ENCODE results near the gene TMCC2. TPM values are rescaled to one million over a fixed set of nuclear protein-coding genes. Genes with fewer than 3 reads are reported as not detected.
A peak's percentile ranks its signal among the peaks of the same experiment; 100 is the strongest.
"Not testable (repeated sequence)": the region's sequence is repeated elsewhere in the genome, so short reads cannot be mapped to it uniquely, and the experiment has no call there.

Gene TMCC2
- total RNA-seq, 1 experiment from 2014 or later: 3.1 TPM

DNA sequence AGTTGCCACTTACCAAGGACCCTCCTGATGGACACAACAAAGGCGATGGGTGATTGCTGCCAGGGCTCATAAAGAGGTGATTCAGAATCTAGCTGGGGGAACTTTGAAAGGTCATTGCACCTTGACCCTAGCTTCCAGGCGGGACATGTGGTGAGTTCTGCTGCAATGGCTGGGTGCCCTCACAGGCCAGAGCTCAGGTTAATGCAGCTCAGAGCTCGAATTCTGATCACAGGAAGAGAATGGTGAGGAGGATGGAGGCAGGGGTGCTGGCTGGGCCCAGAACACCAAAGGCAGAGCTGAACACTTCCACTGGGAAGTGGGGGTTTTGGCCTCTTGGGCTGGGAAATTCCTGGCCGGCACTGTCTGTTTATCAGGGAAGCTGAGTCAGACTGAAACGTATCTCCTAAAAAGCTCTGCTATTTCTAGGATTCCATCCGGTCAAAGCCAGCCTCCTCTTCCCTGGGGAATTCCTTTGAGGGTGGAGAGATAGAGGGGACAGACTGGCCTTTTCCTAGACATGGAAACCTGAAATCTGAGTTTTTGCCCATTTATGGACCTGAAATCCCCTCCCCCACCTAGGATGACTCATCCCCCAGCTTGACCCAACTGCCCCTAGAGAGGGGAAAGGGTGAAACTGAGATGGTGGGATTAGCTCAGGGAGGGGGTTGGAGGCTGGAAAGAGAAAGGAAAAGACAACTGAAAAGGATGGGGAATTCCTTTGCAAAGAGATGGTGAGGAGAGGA lies 66.6 kb downstream of the TMCC2 start:
- intact Hi-C loops (cut with micrococcal nuclease; ENCODE audit: unreplicated experiment) (no loop called here), in situ Hi-C loops (cut with HindIII; ENCODE audit: low pct_unique_long_range_greater_than_20kb, low sequenced_read_pairs) (no loop called here)
- Histone ChIP-seq H3K4me3 (ENCODE audit: low read depth in 2 of 2, low read length in 2 of 2) (no peak overlapping the region; a peak in 1 of 4 replicates), H3K36me3 (ENCODE audit: control insufficient read depth, insufficient read depth, low read length) (no peaks in the 10 kb centered on the region), H3K9me3 (ENCODE audit: control insufficient read depth, insufficient read depth, low read depth, low read length) (no peaks in the 10 kb centered on the region), H3K4me1 (ENCODE audit: control insufficient read depth, insufficient read depth, low read length) (peaks cover 42% of the 10 kb centered on the region), H3K27ac (ENCODE audit: low read length) (peak overlapping the region; percentile 86), H3K27me3 (ENCODE audit: control insufficient read depth, insufficient read depth, low read length) (no peaks in the 10 kb centered on the region)
- TF ChIP-seq, protein P1, sequence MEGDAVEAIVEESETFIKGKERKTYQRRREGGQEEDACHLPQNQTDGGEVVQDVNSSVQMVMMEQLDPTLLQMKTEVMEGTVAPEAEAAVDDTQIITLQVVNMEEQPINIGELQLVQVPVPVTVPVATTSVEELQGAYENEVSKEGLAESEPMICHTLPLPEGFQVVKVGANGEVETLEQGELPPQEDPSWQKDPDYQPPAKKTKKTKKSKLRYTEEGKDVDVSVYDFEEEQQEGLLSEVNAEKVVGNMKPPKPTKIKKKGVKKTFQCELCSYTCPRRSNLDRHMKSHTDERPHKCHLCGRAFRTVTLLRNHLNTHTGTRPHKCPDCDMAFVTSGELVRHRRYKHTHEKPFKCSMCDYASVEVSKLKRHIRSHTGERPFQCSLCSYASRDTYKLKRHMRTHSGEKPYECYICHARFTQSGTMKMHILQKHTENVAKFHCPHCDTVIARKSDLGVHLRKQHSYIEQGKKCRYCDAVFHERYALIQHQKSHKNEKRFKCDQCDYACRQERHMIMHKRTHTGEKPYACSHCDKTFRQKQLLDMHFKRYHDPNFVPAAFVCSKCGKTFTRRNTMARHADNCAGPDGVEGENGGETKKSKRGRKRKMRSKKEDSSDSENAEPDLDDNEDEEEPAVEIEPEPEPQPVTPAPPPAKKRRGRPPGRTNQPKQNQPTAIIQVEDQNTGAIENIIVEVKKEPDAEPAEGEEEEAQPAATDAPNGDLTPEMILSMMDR (IDR thresholded peaks at IDR 0.05): no peak
- TF ChIP-seq POLR2AphosphoS5 (IDR thresholded peaks at IDR 0.05; ENCODE audit: low read depth, low read length): peak; percentile 15; the same call in 1 of the 2 replicates
- peak; percentile 64 for ATAC-seq
- BruUV-seq (replicated peaks): no TSS peak
- ChIA-PET POLR2A (interaction anchor here (0.7 kb wide), 1 partner anchor 482 kb away, joined by 3 read pairs; no protein-coding TSS in a partner anchor), CTCF (interaction anchor here (0.8 kb wide), 2 partner anchors 21 to 36 kb away, joined by 3 to 5 read pairs; no protein-coding TSS in a partner anchor)
- DNase-seq (ENCODE audit: low read depth, low spot score): peak; percentile 61

DNA sequence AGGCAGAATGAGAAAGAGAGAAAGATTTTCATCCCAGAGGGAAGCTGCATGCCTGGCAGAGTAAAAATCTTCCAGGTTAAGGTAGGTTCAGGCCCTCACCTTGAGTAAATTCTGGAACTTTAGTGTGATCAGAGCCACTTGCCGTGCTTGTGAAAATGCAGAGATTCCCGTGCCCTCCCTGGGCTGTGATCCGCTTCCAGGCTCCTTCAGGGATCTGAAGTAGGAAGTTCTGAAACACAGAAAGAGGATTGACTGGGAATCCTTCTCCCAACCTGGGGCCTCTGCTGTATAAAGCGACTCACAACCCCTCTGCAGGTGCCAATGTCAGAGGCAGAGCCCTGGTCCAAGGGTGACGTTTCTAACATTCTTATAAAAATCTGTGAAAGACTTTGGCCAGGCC lies 67.2 kb downstream of the TMCC2 start:
- POLR2A ChIA-PET: interaction anchor here (0.7 kb wide), 1 partner anchor 483 kb away, joined by 3 read pairs; no protein-coding TSS in a partner anchor
- no TSS peak for BruUV-seq (replicated peaks)
- CTCF ChIA-PET: interaction anchor here (0.8 kb wide), 1 partner anchor 21 kb away, joined by 5 read pairs; no protein-coding TSS in a partner anchor
- no peaks in the 10 kb centered on the region for H3K9me3 ChIP-seq (ENCODE audit: control insufficient read depth, insufficient read depth, low read depth, low read length)
- H3K27me3 ChIP-seq (ENCODE audit: control insufficient read depth, insufficient read depth, low read length): no peaks in the 10 kb centered on the region
- no peak for DNase-seq (ENCODE audit: low read depth, low spot score)
- H3K4me3 ChIP-seq (ENCODE audit: low read depth in 2 of 2, low read length in 2 of 2): no peak overlapping the region; a peak in 1 of 4 replicates
- peaks cover 46% of the 10 kb centered on the region for H3K4me1 ChIP-seq (ENCODE audit: control insufficient read depth, insufficient read depth, low read length)
- ATAC-seq: no peak
- intact Hi-C loops (cut with micrococcal nuclease; ENCODE audit: unreplicated experiment): no loop called here
- peak overlapping the region; percentile 86 for H3K27ac ChIP-seq (ENCODE audit: low read length)
- H3K36me3 ChIP-seq (ENCODE audit: control insufficient read depth, insufficient read depth, low read length): no peaks in the 10 kb centered on the region
- in situ Hi-C loops (cut with HindIII; ENCODE audit: low pct_unique_long_range_greater_than_20kb, low sequenced_read_pairs): no loop called here
- TF ChIP-seq POLR2AphosphoS5 (IDR thresholded peaks at IDR 0.05; ENCODE audit: low read depth, low read length): no peak

GRCh38 chr1:205296154-205296553 lies 68.4 kb downstream of the TMCC2 start:
- TF ChIP-seq POLR2AphosphoS5 (IDR thresholded peaks at IDR 0.05; ENCODE audit: low read depth, low read length): no peak
- no peak for TF ChIP-seq TCF7L2 (IDR thresholded peaks at IDR 0.05; ENCODE audit: low read depth, low read length)
- TF ChIP-seq, protein P1 (IDR thresholded peaks at IDR 0.05): no peak
- TF ChIP-seq, protein P2, sequence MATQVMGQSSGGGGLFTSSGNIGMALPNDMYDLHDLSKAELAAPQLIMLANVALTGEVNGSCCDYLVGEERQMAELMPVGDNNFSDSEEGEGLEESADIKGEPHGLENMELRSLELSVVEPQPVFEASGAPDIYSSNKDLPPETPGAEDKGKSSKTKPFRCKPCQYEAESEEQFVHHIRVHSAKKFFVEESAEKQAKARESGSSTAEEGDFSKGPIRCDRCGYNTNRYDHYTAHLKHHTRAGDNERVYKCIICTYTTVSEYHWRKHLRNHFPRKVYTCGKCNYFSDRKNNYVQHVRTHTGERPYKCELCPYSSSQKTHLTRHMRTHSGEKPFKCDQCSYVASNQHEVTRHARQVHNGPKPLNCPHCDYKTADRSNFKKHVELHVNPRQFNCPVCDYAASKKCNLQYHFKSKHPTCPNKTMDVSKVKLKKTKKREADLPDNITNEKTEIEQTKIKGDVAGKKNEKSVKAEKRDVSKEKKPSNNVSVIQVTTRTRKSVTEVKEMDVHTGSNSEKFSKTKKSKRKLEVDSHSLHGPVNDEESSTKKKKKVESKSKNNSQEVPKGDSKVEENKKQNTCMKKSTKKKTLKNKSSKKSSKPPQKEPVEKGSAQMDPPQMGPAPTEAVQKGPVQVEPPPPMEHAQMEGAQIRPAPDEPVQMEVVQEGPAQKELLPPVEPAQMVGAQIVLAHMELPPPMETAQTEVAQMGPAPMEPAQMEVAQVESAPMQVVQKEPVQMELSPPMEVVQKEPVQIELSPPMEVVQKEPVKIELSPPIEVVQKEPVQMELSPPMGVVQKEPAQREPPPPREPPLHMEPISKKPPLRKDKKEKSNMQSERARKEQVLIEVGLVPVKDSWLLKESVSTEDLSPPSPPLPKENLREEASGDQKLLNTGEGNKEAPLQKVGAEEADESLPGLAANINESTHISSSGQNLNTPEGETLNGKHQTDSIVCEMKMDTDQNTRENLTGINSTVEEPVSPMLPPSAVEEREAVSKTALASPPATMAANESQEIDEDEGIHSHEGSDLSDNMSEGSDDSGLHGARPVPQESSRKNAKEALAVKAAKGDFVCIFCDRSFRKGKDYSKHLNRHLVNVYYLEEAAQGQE (IDR thresholded peaks at IDR 0.05; ENCODE audit: insufficient read depth in 1 of 2, low read depth in 2 of 2, low read length in 1 of 2): no peak
- TF ChIP-seq SIN3A (IDR thresholded peaks at IDR 0.05; ENCODE audit: borderline replicate concordance, insufficient read depth, low read depth, low read length): no peak
- ChIA-PET POLR2A (interaction anchor here (0.7 kb wide), 1 partner anchor 414 kb away, joined by 5 read pairs; no protein-coding TSS in a partner anchor), CTCF (interaction anchor here (0.7 kb wide), 1 partner anchor 19 kb away, joined by 3 read pairs; no protein-coding TSS in a partner anchor)
- DNase-seq (ENCODE audit: low read depth, low spot score) (no peak), ATAC-seq (no peak)
- intact Hi-C loops (cut with micrococcal nuclease; ENCODE audit: unreplicated experiment) (no loop called here), in situ Hi-C loops (cut with HindIII; ENCODE audit: low pct_unique_long_range_greater_than_20kb, low sequenced_read_pairs) (no loop called here)
- BruUV-seq (replicated peaks): no TSS peak
- H3K27ac ChIP-seq (ENCODE audit: low read length): peak overlapping the region; percentile 86
- no peaks in the 10 kb centered on the region for H3K36me3 ChIP-seq (ENCODE audit: control insufficient read depth, insufficient read depth, low read length)
- H3K27me3 ChIP-seq (ENCODE audit: control insufficient read depth, insufficient read depth, low read length): no peaks in the 10 kb centered on the region
- no peaks in the 10 kb centered on the region for H3K9me3 ChIP-seq (ENCODE audit: control insufficient read depth, insufficient read depth, low read depth, low read length)
- peaks cover 57% of the 10 kb centered on the region for H3K4me1 ChIP-seq (ENCODE audit: control insufficient read depth, insufficient read depth, low read length)
- H3K4me3 ChIP-seq (ENCODE audit: low read depth in 2 of 2, low read length in 2 of 2): no peak overlapping the region

DNA sequence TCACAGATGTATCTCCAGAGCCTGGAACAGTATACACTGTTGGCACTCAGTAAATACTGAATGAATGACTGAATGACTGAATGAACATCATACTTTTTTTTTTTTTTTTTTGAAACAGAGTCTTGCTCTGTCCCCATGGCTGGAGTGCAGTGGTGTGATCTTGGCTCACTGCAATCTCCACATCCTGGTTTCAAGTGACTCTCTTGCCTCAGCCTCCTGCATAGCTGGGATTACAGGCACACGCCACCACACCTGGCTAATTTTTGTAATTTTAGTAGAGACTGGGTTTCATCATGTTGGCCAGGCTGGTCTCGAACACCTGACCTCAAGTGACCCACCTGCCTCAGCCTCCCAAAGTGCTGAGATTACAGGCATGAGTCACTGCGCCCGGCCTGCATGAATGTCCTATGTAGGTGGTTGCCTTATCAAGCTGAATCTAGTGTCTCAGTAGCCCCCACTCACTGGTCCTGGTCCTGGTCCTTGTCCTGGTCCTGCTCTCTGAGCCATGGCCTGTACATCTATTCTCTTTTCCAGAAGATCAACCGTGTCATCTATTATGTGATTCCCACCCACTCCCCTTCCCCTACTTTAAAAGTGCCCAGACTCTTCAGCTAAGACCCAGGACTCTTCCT lies 69.9 kb downstream of the TMCC2 start:
- ATAC-seq; H3K27me3 ChIP-seq (ENCODE audit: control insufficient read depth, insufficient read depth, low read length); H3K4me3 ChIP-seq (ENCODE audit: low read depth in 2 of 2, low read length in 2 of 2); H3K9me3 ChIP-seq (ENCODE audit: control insufficient read depth, insufficient read depth, low read depth, low read length); H3K36me3 ChIP-seq (ENCODE audit: control insufficient read depth, insufficient read depth, low read length); intact Hi-C loops (cut with micrococcal nuclease; ENCODE audit: unreplicated experiment); in situ Hi-C loops (cut with HindIII; ENCODE audit: low pct_unique_long_range_greater_than_20kb, low sequenced_read_pairs); DNase-seq (ENCODE audit: low read depth, low spot score); BruUV-seq (replicated peaks): not testable (repeated sequence)
- ChIA-PET CTCF (interaction anchor here (0.5 to 1.3 kb wide), 3 partner anchors 26 to 31 kb away, joined by 3 to 5 read pairs (median 4); no protein-coding TSS in a partner anchor), POLR2A (interaction anchor here (0.6 kb wide), 1 partner anchor 21 kb away, joined by 8 read pairs; no protein-coding TSS in a partner anchor)
- peaks cover 71% of the 10 kb centered on the region for H3K4me1 ChIP-seq (ENCODE audit: control insufficient read depth, insufficient read depth, low read length)
- peak overlapping the region; percentile 85 for H3K27ac ChIP-seq (ENCODE audit: low read length)
